A673 (cell line): ENCODE measurements around the gene DAPK1.

Source experiments
- EZH2 ChIP-seq: fragments of 200-600 bp; sonication (generic); IDR thresholded peaks from 2 replicates; pipeline ENCODE4 v1.6.1; 2017; ENCODE audit warnings: borderline replicate concordance, low read depth, mild to moderate bottlenecking, mixed read lengths, antibody characterized with exemption, low read length; ENCODE audit not compliant: poor library complexity, severe bottlenecking
- TF ChIP-seq, protein P1 (sequence below): fragments of 300-800, 200-600 bp; sonication (generic); conservative IDR thresholded peaks from 2 replicates; pipeline ENCODE4 v1.5.1; 2017; ENCODE audit warnings: low read depth, mild to moderate bottlenecking, antibody characterized with exemption, low read length, moderate library complexity, mixed read lengths

DNA sequence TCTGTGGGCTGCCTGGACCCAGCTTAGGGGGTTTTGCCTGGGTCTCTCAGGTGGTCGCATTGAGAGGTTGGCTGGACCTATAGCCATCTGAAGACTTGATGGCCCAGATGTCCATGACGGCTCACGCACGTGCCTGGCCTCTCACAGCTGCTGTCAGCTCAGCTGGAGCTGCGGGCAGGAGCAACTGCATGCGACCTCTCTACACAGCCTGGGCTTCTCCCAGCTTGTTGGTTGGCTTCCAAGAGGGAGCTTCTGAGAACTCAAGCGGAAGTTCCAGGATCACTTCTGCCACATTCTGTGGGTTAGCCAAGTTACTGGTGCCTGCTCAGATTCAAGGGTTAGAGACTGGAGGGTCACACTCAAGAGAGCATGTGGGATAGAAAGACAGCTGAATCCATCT, 99.2 kb downstream of the DAPK1 start:
- TF ChIP-seq, protein P1, sequence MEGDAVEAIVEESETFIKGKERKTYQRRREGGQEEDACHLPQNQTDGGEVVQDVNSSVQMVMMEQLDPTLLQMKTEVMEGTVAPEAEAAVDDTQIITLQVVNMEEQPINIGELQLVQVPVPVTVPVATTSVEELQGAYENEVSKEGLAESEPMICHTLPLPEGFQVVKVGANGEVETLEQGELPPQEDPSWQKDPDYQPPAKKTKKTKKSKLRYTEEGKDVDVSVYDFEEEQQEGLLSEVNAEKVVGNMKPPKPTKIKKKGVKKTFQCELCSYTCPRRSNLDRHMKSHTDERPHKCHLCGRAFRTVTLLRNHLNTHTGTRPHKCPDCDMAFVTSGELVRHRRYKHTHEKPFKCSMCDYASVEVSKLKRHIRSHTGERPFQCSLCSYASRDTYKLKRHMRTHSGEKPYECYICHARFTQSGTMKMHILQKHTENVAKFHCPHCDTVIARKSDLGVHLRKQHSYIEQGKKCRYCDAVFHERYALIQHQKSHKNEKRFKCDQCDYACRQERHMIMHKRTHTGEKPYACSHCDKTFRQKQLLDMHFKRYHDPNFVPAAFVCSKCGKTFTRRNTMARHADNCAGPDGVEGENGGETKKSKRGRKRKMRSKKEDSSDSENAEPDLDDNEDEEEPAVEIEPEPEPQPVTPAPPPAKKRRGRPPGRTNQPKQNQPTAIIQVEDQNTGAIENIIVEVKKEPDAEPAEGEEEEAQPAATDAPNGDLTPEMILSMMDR, result no peak
- TF ChIP-seq EZH2, result no peak
